GM21381 (cell line): ENCODE results near the gene NEMP1.
"Not testable (repeated sequence)": the region's sequence is repeated elsewhere in the genome, so short reads cannot be mapped to it uniquely, and the experiment has no call there.

ENCODE experiments used
- ATAC-seq: cut with Tn5 transposase; IDR thresholded peaks from one replicate; pipeline ENCODE4 v1.9.1; 2021; ENCODE audit warnings: mild to moderate bottlenecking, moderate library complexity; ENCODE audit not compliant: unreplicated experiment

Gene NEMP1, protein sequence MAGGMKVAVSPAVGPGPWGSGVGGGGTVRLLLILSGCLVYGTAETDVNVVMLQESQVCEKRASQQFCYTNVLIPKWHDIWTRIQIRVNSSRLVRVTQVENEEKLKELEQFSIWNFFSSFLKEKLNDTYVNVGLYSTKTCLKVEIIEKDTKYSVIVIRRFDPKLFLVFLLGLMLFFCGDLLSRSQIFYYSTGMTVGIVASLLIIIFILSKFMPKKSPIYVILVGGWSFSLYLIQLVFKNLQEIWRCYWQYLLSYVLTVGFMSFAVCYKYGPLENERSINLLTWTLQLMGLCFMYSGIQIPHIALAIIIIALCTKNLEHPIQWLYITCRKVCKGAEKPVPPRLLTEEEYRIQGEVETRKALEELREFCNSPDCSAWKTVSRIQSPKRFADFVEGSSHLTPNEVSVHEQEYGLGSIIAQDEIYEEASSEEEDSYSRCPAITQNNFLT

DNA sequence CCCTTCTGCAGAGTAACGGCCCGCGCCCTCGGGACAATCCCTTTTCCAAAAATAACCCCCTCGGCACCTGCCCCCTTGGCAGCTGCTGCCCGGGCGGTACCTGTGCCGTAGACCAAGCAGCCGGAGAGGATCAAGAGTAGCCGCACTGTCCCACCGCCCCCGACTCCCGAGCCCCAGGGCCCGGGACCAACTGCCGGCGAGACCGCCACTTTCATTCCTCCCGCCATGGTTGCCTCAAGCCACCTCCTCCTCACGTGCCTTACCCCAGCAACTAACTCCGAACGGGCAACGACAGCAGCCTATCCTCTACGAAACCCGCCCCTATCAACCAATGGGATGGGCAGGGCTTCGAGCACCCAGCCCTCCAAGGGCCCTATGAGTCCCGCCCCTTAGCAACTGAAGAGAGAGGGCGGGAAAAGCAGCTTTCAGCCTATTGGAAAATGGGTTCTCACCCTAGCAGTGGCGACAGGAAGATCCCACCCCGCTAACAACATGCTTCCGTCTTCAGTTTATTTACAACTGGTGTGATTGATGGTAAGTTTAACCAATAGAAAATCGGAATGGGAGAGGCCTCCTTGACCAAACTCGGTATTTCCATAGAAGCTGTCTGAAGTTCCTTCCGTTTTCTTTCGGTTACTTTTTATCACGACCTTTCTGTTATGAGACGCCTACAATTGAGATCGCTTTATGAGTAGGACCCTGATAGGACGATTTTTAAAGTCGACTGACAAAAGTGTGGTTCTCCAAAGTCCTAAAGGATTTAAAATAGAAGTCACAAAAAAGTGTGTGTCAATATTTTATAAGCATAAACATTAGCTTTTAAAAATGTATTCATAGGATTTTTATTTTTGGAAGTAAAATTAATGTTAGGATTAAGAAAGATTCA is at the start of gene NEMP1:
Gene NEMP1, minus strand, starts transcription at position 273 of the 886 bp plus-strand sequence. Its CDS starts 46 bp downstream, at position 227.
- peak; percentile 97 for ATAC-seq

DNA sequence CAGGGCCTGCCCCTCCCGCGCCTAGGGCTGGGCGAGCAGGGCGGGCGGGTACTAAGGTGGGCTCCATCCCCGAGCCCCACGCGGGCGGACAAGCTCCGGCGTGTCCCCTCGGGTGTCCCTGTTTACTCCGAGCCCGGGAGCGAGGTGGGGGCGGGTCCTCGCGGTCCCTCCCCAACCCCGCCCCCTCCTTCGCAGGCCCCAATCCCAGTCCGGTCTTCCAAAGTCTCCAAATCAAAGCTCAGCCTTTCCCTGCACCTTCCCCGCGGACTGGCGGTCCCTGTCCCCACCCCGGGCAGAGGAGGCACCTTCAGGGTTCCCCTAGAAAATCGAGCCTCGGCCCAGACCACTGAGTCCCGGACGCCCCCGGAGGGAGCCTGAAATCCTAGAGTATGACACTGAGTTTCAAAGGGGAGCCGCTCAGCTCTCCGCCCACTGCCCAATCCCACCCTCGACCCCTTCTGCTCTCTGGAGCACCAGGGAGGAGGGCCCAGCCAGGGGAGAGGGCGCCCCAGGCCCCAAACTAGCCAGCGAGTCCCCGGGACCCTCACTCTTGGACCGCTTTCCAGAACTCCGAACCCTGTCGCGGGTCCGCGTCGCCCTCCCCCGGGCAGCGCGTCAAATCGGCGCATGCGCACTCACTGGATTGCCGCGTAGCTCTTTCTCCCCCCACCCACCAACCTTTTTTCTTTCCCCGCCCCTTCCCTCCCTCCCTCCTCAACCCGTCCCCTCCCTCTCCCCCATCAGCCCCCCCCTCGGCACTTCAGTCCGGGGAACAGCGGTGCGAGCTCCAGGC is 49.3 kb upstream of the NEMP1 start, which contains the start of gene LRP1:
Gene LRP1, plus strand, starts transcription at position 758 of the 793 bp plus-strand sequence. CDS start 482 bp downstream, outside the sequence.
- ATAC-seq = no peak

GRCh38 chr12:57127101-57127725 is 48.6 kb upstream of the NEMP1 start:
- ATAC-seq = no peak

DNA sequence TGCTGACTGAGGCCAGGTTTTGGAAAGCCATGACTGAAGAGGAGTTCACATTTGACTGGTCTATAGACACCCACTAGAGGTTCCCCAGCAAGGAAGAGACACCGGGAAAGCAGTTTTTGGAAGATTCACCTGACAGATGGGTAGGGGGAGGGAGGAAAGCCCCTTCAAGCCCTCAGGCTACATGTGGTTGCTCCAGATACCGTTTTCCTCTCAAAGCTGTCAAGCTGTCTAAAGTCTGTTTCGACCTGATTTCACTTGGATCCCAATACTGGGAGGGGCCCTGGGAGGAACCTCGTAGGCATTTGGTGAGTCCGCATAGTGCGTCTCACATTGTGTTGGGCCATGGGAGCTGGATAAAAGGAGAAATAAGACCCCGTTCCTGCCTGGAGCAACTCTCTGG is 48.0 kb upstream of the NEMP1 start:
- ATAC-seq = no peak

DNA sequence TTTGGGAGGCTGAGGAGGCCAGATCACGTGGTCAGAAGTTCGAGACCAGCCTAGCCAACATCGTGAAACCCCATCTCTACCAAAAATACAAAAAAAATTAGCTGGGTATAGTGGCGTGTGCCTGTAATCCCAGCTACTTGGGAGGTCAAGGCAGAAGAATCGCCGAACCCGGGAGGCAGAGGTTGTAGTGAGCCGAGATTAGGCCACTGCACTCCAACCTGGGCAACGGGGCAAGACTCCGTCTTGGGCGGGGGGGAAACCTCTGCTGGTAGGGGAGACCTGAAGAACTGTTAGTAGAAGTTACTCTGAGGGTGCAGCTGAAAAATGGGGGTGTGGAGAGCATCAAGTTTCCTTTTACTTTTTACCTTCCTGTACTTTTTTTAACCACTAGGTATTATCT is 47.5 kb upstream of the NEMP1 start:
- no peak for ATAC-seq

GRCh38 chr12:57124261-57124877 is 45.8 kb upstream of the NEMP1 start:
- no peak for ATAC-seq

DNA sequence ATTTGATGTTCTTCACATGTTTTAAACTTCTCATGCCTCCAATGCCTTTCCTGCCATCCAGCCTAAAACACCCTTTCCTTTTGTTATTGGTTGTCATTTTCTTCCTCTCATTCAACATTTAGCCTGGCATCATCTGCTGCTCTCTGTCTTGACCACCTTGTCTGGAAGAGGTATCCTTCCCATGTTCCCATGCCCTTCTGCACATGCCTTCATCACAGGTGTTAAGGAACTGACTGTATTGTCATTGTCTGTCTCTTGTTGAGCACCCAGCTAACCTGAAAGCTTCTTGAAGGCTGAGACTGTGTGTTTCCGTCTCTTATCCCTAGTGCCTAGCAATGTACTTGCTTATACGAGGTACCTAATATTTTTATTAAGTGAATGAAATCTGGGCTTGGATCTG is 45.2 kb upstream of the NEMP1 start:
- no peak for ATAC-seq

DNA sequence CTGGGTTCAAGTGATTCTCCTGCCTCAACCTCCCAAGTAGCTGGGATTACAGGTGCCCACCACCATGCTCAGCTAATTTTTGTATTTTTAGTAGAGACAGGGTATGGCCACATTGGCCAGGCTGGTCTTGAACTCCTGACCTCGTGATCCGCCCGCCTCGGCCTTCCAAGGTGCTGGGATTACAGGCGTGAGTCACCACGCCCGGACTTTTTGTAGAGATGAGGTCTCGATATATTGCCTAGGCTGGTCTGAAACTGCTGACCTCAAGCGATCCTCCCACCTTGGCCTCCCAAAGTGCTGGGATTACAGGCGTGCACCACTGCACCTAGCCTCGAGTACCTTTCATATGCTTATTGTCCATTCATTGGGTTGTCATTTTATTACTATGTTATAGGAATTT is 42.1 kb upstream of the NEMP1 start:
- ATAC-seq = not testable (repeated sequence)

DNA sequence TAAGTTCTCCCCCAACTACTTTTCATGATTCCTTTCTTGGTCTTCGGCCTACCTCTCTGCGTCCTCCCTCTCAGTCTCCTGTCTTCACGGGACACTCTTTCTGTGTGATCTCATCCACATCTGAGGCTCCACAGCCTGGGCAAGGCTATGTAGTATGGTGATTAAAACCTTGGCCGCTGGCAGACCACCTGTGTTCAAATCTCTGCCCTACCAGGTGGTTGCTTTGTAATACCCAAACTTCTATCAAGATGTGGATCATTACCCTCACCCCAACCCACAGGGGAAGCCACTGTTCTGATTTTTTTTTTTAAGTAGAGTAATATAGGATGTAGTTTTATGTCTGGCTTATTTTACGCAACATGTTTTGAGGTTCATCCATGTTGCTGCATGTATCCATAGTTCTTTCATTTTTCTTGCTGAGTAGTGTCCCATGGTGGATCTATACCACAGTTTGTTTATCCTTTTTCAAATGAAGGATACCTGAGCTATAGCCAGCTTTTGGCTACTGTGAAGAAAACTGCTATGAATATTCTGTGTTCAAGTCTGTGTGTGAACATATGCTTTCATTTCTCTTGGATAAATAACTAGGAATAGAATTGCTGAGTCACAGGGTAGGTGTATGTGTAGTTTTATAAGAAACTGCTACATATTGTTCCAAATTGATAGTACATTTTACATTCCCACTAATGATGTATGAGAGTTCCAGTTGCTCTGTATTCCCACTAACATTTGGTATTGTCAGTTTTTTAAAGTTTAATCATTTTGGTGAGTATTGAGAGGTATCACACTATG is 40.9 kb upstream of the NEMP1 start:
- ATAC-seq = no peak

DNA sequence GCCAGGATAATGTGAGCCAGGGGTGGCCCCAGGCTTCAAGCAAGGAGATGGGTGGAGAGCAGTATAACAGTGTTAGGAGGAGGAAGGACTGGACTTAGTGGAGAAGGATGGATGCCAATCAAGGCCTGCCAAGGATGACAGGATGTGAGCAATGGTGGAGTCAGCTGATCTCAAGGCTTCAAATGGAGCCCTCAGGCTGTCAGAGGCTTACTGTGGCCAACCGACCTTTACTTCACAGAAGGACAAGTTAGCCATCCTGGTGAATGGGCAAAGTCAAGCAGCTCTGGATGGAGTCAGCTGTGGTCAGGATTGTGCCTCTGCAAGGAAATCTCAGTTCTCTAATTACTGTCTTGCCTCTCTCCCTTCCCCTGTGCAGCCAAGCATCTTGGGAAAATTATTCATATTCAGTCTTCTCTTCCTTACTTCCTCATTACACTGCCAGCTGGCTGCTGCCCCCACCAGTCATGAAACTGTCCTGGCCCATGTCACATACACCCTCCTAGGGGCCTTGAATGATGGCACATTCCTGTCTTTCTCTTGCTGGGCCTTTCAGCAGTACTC is 40.2 kb upstream of the NEMP1 start:
- ATAC-seq = no peak

GRCh38 chr12:57116580-57117281 is 38.1 kb upstream of the NEMP1 start:
- no peak for ATAC-seq

- ATAC-seq = peak; percentile 54
Measured at GRCh38 chr12:57112492-57113294, 34.1 kb upstream of the NEMP1 start.

DNA sequence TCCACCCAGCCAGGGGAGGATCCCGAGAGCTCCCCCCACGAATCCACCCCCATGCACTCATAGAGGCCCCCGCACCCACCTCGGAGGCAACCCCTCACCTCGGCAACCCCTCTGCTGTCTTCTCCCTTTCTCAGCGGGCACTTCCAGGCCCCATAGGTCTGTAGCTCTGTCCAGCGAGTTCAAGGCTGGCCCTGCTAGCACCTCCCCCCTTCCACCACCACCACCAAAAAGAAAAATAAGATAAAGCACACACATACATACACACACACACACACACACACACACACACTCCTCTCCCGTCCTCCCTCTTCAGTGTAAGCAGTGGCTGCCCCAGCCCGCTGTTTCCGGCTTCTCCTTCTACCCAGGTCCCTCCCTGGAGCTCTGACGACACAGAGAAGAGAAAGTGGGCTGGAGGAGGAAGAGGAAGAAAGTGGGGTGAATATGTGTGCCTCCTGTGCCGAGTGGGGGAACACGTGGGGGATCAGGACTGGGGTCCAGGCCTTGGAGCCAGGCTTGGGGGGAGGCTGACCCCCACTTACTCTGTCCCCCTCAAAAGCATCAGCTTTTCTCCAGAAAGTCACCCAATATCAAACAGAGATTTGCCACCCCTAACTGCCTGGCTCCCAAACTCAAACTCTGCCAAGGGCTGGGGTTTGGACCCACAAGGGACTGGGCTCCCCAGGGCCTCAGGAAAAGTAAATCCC is 32.6 kb upstream of the NEMP1 start, which contains the start of gene STAT6:
Gene STAT6, minus strand, starts transcription at position 332 of the 704 bp plus-strand sequence. CDS start 3,084 bp downstream, outside the sequence.
- peak; percentile 51 for ATAC-seq

DNA sequence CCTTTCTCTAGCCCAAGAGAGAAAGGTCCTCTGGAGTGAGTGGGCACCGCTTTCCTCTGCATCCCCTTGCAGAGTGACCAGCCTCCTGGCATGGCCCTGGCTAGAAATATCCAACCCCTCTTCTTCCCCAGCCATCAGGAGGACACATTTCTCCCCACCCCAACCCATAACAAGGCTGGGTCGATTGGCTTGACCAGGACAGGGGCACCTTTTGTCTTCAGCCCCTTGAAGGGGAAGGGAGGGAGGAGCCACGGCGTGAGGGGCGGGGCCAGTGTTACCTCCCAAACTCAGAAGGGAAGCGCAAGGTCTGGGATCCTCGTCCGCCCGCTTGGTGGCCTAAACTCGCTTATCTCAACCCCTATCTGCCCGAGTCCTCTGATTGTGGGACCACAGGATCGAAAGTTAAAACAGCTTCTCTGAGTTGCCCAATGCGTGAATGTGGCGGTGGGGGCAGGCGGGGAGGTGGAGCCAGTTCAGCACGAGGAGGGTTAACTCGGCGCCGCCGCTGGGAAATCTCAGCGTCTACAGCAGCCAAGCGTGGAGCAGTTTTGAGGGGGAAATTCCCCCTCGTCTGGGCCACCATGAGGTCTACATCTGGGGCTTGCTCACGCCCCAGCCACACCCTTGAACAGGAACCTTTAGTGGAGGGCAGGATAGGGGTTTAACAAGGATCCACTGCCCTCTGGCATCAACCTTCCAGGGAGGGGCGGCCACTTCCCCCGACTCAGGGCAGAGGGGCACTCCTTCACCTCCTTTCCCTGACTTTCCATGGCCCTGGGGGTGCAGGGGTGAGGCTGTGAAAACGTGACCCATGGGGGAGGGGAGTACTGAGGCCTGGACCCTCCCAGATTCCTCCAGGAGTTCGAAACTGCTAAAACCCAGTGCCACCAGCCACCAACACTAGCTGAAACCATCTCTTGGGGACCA is 31.8 kb upstream of the NEMP1 start:
- peak; percentile 35 for ATAC-seq
